ENCODE measurements around the gene SGMS1. TPM values are rescaled to one million over a fixed set of nuclear protein-coding genes. Genes with fewer than 3 reads are reported as not detected.

The SGMS1 gene
- total RNA-seq, 2 donors from 2014 or later, result 45.3 to 51.3 TPM

- Mint-ChIP-seq H3K27me3 (no peaks in the 10 kb centered on the region), H3K36me3 (ENCODE audit: low read depth) (peaks cover 5% of the 10 kb centered on the region), H3K27ac (peak overlapping the region; percentile 16), H3K4me1 (peaks cover 21% of the 10 kb centered on the region), H3K4me3 (peak overlapping the region; percentile 26)
- no peaks in the 10 kb centered on the region for H3K9me3 ChIP-seq (ENCODE audit: control insufficient read depth, low read length, poor library complexity, severe bottlenecking)
- no peak for DNase-seq
- ATAC-seq, result no peak
Measured at GRCh38 chr10:50404021-50404773, 219.6 kb downstream of the SGMS1 start.

DNA sequence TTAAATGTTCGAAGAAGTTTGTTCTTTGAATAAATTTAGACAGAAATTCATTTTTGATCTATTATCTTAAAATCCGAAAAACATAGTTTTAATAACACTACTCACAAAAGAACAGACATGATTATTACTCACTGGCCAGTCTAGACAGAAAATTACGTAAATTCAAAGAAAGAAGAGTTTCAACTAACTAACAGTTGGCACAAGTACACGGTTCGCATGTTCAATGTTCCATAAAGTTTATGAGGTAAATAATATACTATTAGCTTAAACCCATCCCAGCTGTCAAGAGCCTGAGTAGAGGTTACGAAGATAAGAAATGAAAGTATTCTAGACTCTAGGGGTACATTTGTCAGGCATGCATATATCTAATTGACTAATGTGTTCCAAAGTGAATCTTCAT, 220.7 kb downstream of the SGMS1 start:
- peaks cover 5% of the 10 kb centered on the region for H3K36me3 Mint-ChIP-seq (ENCODE audit: low read depth)
- no peak overlapping the region for H3K27ac Mint-ChIP-seq
- ATAC-seq, result no peak
- no peaks in the 10 kb centered on the region for H3K9me3 ChIP-seq (ENCODE audit: control insufficient read depth, low read length, poor library complexity, severe bottlenecking)
- peaks cover 23% of the 10 kb centered on the region for H3K4me1 Mint-ChIP-seq
- H3K27me3 Mint-ChIP-seq, result no peaks in the 10 kb centered on the region
- H3K4me3 Mint-ChIP-seq, result no peak overlapping the region
- DNase-seq, result no peak

DNA sequence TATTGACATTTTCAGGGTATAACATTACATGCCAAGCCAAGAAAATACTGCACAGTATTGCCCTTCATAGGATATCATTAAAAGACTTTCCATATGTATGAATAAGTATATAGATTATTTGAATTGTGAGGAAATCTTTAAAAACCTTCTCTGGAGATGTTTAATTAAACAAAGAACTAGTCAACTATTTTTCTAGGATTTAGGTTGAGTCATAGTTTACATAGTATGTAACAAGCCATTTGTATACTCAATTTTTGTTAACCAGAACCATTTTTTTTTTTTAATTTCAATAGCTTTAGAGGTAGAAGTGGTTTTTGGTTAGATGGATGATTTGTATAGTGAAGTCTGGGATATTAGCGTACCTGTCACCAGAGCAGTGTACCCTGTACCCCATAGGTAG, 221.3 kb downstream of the SGMS1 start:
- Mint-ChIP-seq H3K4me1 (peaks cover 25% of the 10 kb centered on the region), H3K27ac (no peak overlapping the region), H3K36me3 (ENCODE audit: low read depth) (peaks cover 4% of the 10 kb centered on the region), H3K4me3 (no peak overlapping the region), H3K27me3 (no peaks in the 10 kb centered on the region)
- H3K9me3 ChIP-seq (ENCODE audit: control insufficient read depth, low read length, poor library complexity, severe bottlenecking), result no peaks in the 10 kb centered on the region
- DNase-seq (no peak), ATAC-seq (no peak)

GRCh38 chr10:50400694-50401093, 223.1 kb downstream of the SGMS1 start:
- ATAC-seq, result no peak
- no peaks in the 10 kb centered on the region for H3K9me3 ChIP-seq (ENCODE audit: control insufficient read depth, low read length, poor library complexity, severe bottlenecking)
- no peaks in the 10 kb centered on the region for H3K27me3 Mint-ChIP-seq
- H3K27ac Mint-ChIP-seq, result no peak overlapping the region
- peaks cover 5% of the 10 kb centered on the region for H3K36me3 Mint-ChIP-seq (ENCODE audit: low read depth)
- no peak for DNase-seq
- H3K4me3 Mint-ChIP-seq, result no peak overlapping the region
- peaks cover 37% of the 10 kb centered on the region for H3K4me1 Mint-ChIP-seq

- ATAC-seq (no peak), DNase-seq (no peak)
- peaks cover 39% of the 10 kb centered on the region for H3K4me1 Mint-ChIP-seq
- H3K27ac Mint-ChIP-seq, result no peak overlapping the region
- no peak overlapping the region for H3K4me3 Mint-ChIP-seq
- H3K9me3 ChIP-seq (ENCODE audit: control insufficient read depth, low read length, poor library complexity, severe bottlenecking), result no peaks in the 10 kb centered on the region
- H3K36me3 Mint-ChIP-seq (ENCODE audit: low read depth), result peaks cover 3% of the 10 kb centered on the region
- H3K27me3 Mint-ChIP-seq, result no peaks in the 10 kb centered on the region
Measured at GRCh38 chr10:50398823-50399222, 224.9 kb downstream of the SGMS1 start.

GRCh38 chr10:50398381-50398780, 225.4 kb downstream of the SGMS1 start:
- Mint-ChIP-seq H3K4me1 (peaks cover 39% of the 10 kb centered on the region), H3K27me3 (no peaks in the 10 kb centered on the region), H3K4me3 (no peak overlapping the region), H3K27ac (no peak overlapping the region), H3K36me3 (ENCODE audit: low read depth) (peaks cover 2% of the 10 kb centered on the region)
- no peak for DNase-seq
- no peaks in the 10 kb centered on the region for H3K9me3 ChIP-seq (ENCODE audit: control insufficient read depth, low read length, poor library complexity, severe bottlenecking)
- no peak for ATAC-seq

- ATAC-seq, result peak; percentile 56
- peaks cover 37% of the 10 kb centered on the region for H3K4me1 Mint-ChIP-seq
- H3K27me3 Mint-ChIP-seq, result no peaks in the 10 kb centered on the region
- H3K4me3 Mint-ChIP-seq, result peak overlapping the region; percentile 87
- no peaks in the 10 kb centered on the region for H3K9me3 ChIP-seq (ENCODE audit: control insufficient read depth, low read length, poor library complexity, severe bottlenecking)
- peak overlapping the region; percentile 72 for H3K27ac Mint-ChIP-seq
- peaks cover 2% of the 10 kb centered on the region for H3K36me3 Mint-ChIP-seq (ENCODE audit: low read depth)
- DNase-seq, result no peak
Measured at GRCh38 chr10:50397312-50398140, 226.2 kb downstream of the SGMS1 start.

DNA sequence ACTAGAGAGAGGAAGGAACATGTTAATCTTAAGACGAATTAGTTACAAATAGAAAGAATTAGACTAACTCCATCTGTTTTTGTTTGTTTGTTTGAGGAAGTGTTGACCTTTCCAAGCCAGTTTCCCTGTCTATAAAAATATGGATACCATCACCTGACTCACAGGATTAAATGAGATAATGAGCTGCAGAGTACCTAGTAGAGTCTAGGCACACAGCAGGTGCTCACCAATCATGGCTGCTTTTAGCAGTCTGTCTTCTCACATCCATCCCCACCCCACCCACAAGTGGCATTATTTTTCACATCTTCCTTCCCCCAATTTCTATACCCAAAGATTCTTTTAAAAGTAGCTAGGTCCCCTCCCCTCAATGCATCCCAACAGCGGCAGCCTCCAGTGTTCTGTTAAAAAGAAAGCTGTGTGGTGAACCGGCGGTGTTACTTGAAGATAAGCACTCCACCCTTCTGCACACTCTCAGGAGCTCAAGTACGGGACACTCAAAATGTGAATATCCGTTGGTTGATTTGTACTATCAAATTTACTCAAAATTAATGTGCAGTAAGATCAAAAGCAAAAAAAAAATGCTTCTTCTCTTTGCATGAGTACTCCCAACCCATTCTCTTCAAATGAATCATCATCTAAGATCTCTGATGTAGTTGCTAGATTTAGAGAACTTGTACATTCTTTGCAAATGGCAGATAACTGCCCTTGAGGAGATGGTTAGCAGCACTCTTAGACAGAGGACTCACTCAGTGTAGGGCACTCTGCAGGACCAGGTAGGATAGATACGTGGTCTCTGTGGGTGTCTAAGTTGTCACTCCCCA, 227.1 kb downstream of the SGMS1 start:
- no peaks in the 10 kb centered on the region for H3K27me3 Mint-ChIP-seq
- peaks cover 2% of the 10 kb centered on the region for H3K36me3 Mint-ChIP-seq (ENCODE audit: low read depth)
- no peak for DNase-seq
- ATAC-seq, result peak; percentile 49
- no peaks in the 10 kb centered on the region for H3K9me3 ChIP-seq (ENCODE audit: control insufficient read depth, low read length, poor library complexity, severe bottlenecking)
- H3K4me3 Mint-ChIP-seq, result peak overlapping the region; percentile 87
- peak overlapping the region; percentile 72 for H3K27ac Mint-ChIP-seq
- peaks cover 41% of the 10 kb centered on the region for H3K4me1 Mint-ChIP-seq

- no peaks in the 10 kb centered on the region for H3K27me3 Mint-ChIP-seq
- H3K9me3 ChIP-seq (ENCODE audit: control insufficient read depth, low read length, poor library complexity, severe bottlenecking), result no peaks in the 10 kb centered on the region
- peak overlapping the region; percentile 72 for H3K27ac Mint-ChIP-seq
- H3K36me3 Mint-ChIP-seq (ENCODE audit: low read depth), result peaks cover 2% of the 10 kb centered on the region
- ATAC-seq (no peak), DNase-seq (no peak)
- H3K4me1 Mint-ChIP-seq, result peaks cover 32% of the 10 kb centered on the region
- peak overlapping the region; percentile 87 for H3K4me3 Mint-ChIP-seq
Measured at GRCh38 chr10:50395851-50396250, 227.9 kb downstream of the SGMS1 start.

DNA sequence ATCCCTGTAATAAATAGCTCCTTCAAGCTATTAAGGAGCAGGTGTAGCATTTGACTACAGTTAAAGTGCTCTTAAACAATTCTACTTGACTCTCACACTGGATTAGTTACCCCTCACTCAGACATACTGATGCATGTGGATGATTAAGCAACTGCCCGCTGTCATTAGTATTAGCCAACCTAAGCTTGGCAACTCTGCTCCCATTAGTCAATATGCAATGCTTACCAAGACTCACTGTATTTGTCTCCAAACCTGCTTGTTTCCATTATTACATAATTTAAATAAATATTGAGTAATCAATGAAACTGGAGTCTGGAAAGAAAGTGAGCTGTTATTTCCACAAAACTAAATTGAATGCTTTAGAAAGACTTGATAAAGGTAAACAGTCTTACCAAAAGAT, 228.5 kb downstream of the SGMS1 start:
- no peaks in the 10 kb centered on the region for H3K9me3 ChIP-seq (ENCODE audit: control insufficient read depth, low read length, poor library complexity, severe bottlenecking)
- Mint-ChIP-seq H3K27ac (peak overlapping the region; percentile 24), H3K27me3 (no peaks in the 10 kb centered on the region), H3K4me3 (no peak overlapping the region), H3K36me3 (ENCODE audit: low read depth) (peaks cover 2% of the 10 kb centered on the region), H3K4me1 (peaks cover 32% of the 10 kb centered on the region)
- ATAC-seq, result no peak
- DNase-seq, result no peak

GRCh38 chr10:50394832-50395231, 228.9 kb downstream of the SGMS1 start:
- Mint-ChIP-seq H3K36me3 (ENCODE audit: low read depth) (peaks cover 2% of the 10 kb centered on the region), H3K4me1 (peaks cover 32% of the 10 kb centered on the region), H3K27ac (peak overlapping the region; percentile 24), H3K4me3 (no peak overlapping the region), H3K27me3 (no peaks in the 10 kb centered on the region)
- ATAC-seq, result peak; percentile 41
- no peak for DNase-seq
- no peaks in the 10 kb centered on the region for H3K9me3 ChIP-seq (ENCODE audit: control insufficient read depth, low read length, poor library complexity, severe bottlenecking)

GRCh38 chr10:50393784-50394467, 229.8 kb downstream of the SGMS1 start:
- DNase-seq (no peak), ATAC-seq (no peak)
- no peaks in the 10 kb centered on the region for H3K9me3 ChIP-seq (ENCODE audit: control insufficient read depth, low read length, poor library complexity, severe bottlenecking)
- H3K36me3 Mint-ChIP-seq (ENCODE audit: low read depth), result peaks cover 2% of the 10 kb centered on the region
- H3K4me3 Mint-ChIP-seq, result no peak overlapping the region
- peaks cover 28% of the 10 kb centered on the region for H3K4me1 Mint-ChIP-seq
- no peak overlapping the region for H3K27ac Mint-ChIP-seq
- H3K27me3 Mint-ChIP-seq, result no peaks in the 10 kb centered on the region

Data from T-helper 17 cell (primary cell).